ENCODE data around the gene NPPA. TPM values are rescaled to one million over a fixed set of nuclear protein-coding genes. Genes with fewer than 3 reads are reported as not detected.

The NPPA gene
- total and polyA plus RNA-seq, 9 of the 15 experiments (the other 6 are each of a cell fraction or from before 2014, with no cell fraction given): not detected

- no peak for TF ChIP-seq GTF2F1 (IDR thresholded peaks at IDR 0.05; ENCODE audit: low read depth, low read length)
- no peak for TF ChIP-seq SRSF1 (IDR thresholded peaks at IDR 0.05; ENCODE audit: low read depth, low read length)
These were observed 6.1 kb downstream of the NPPA start (continued) for GRCh38 chr1:11841245-11842153.

GRCh38 chr1:11839727-11840705 lies 7.6 kb downstream of the NPPA start:
- in situ Hi-C loops (cut with MboI): loop anchor here (5.0 kb wide), 1 partner anchor 57 kb away; no protein-coding TSS in a partner anchor
- ChIA-PET POLR2A (interaction anchor here (0.7 to 14.0 kb wide), 8 partner anchors 8 to 94 kb away, joined by 3 to 304 read pairs (median 4); partner anchors contain the start of gene PLOD1), CTCF (ENCODE audit: low intra/inter-chr PET ratio) (interaction anchor here (0.9 to 4.7 kb wide), 4 partner anchors 54 to 127 kb away, joined by 3 to 93 read pairs (median 20); no protein-coding TSS in a partner anchor)
- 91% methylated on average over 20 of the region's 20 CpGs for WGBS (ENCODE audit: insufficient coverage, low coverage, missing lambda C conversion rate)
- H2AFZ ChIP-seq (ENCODE audit: low read depth, low read length): no peak overlapping the region
- DNase-seq (ENCODE audit: extremely low read depth in 1 of 4, low spot score in 3 of 4) (no peak), FAIRE-seq (no peak), ATAC-seq (no peak)
- H3K9ac ChIP-seq (ENCODE audit: insufficient read depth in 1 of 2, low read depth in 2 of 2, low read length in 2 of 2): peak overlapping the region in 1 of 2 experiments; percentile 69; a peak in 2 of 4 replicates
- H3K9me3 ChIP-seq (replicated peaks; ENCODE audit: control insufficient read depth, insufficient read depth, low read depth, low read length): no peaks in the 10 kb centered on the region
- no peak for TF ChIP-seq POLR2B (IDR thresholded peaks at IDR 0.05; ENCODE audit: low read depth, partially characterized antibody)
- TF ChIP-seq ZSCAN32 (CRISPR knock-in tag; IDR thresholded peaks at IDR 0.05): no peak
- no peak for TF ChIP-seq ZZZ3 (IDR thresholded peaks at IDR 0.05)
- TF ChIP-seq CBX5 (IDR thresholded peaks at IDR 0.05; ENCODE audit: borderline replicate concordance, low read depth): no peak
- TF ChIP-seq EHMT2 (IDR thresholded peaks at IDR 0.05): no peak
- TF ChIP-seq PBX2 (CRISPR knock-in tag; IDR thresholded peaks at IDR 0.05; ENCODE audit: low read depth): no peak
- TF ChIP-seq PBX2 (tag; conservative IDR thresholded peaks at IDR 0.05; ENCODE audit: low read depth): no peak
- no peak for TF ChIP-seq CCAR2 (IDR thresholded peaks at IDR 0.05; ENCODE audit: low read depth, low read length)
- TF ChIP-seq XRCC5 (IDR thresholded peaks at IDR 0.05; ENCODE audit: low read depth, low read length): no peak
- H4K20me1 ChIP-seq (replicated peaks; ENCODE audit: control insufficient read depth, insufficient read depth, low read length): no peaks in the 10 kb centered on the region; the same call in 1 of the 2 replicates
- H3K27me3 ChIP-seq (ENCODE audit: control insufficient read depth in 2 of 2, insufficient read depth in 2 of 2, low read length in 2 of 2): no peaks in the 10 kb centered on the region
- H3K4me1 ChIP-seq (replicated peaks in 1 of 2; ENCODE audit: control insufficient read depth in 2 of 2, insufficient read depth in 2 of 2, low read length in 2 of 2): peaks cover 32 to 49% of the 10 kb centered on the region in 2 experiments
- no peak overlapping the region for H3K4me2 ChIP-seq (ENCODE audit: insufficient read depth, low read length)
- no peaks in the 10 kb centered on the region for H3K9me1 ChIP-seq (ENCODE audit: control insufficient read depth, insufficient read depth, low read length)
- no TSS peak for BruUV-seq (replicated peaks)
- H3K36me3 ChIP-seq (ENCODE audit: control insufficient read depth, insufficient read depth, low read length): peaks cover 89% of the 10 kb centered on the region
- intact Hi-C loops (cut with micrococcal nuclease): loop anchor here (2.0 kb wide), 1 partner anchor 191 kb away; no protein-coding TSS in a partner anchor
- no peak overlapping the region for H3K4me3 ChIP-seq
- H3K79me2 ChIP-seq (ENCODE audit: control insufficient read depth, insufficient read depth, low read length): no peaks in the 10 kb centered on the region
- no peak overlapping the region; the same call in 2 of the 3 replicates for H3K27ac ChIP-seq (ENCODE audit: extremely low read depth, low read depth, low read length)

Data from K562 (cell line).